A549 (cell line): Measurements from ENCODE around the gene EGFL8.

ENCODE experiments used
- EHF ChIP-seq: fragments of 250-450 bp; sonication (Bioruptor Pico); IDR thresholded peaks from 2 replicates; pipeline ENCODE4 v1.5.0; 2020; ENCODE audit warnings: mild to moderate bottlenecking
- EHMT2 ChIP-seq: fragments of 200-600 bp; sonication (generic); IDR thresholded peaks from 2 replicates; pipeline ENCODE4 v1.6.1; 2016; ENCODE audit warnings: antibody characterized with exemption, low read depth, mild to moderate bottlenecking, moderate library complexity
- EP300 ChIP-seq, 2 experiments: fragments of >200 bp; sonication (Bioruptor Twin); formaldehyde crosslinking; IDR thresholded peaks; 2 replicates in 1 of 2; 3 replicates in 1 of 2; pipeline ENCODE4 v1.6.1; 2016 to 2017
- JUNB ChIP-seq: fragments of >200 bp; sonication (Bioruptor Twin); formaldehyde crosslinking; IDR thresholded peaks from 2 replicates; pipeline ENCODE4 v1.6.1; 2016
- MAFK ChIP-seq: fragments of 450-650 bp; IDR thresholded peaks from 2 replicates; pipeline ENCODE4 v1.6.1; 2014; ENCODE audit not compliant: partially characterized antibody
- MYC ChIP-seq: IDR thresholded peaks from 2 replicates; pipeline ENCODE4 v1.6.1; 2012; ENCODE audit warnings: mild to moderate bottlenecking, inconsistent platforms, low read length, improper control_type of control experiment, borderline replicate concordance
- TF ChIP-seq, protein P1 (sequence below): fragments of 150-350 bp; IDR thresholded peaks from 2 replicates; pipeline ENCODE4 v1.6.1; 2014; ENCODE audit warnings: low read depth, mild to moderate bottlenecking, low read length
- TF ChIP-seq, protein P2 (sequence below): fragments of >200 bp; sonication (Bioruptor Twin); formaldehyde crosslinking; IDR thresholded peaks from 3 replicates; pipeline ENCODE4 v1.5.1; 2016
- TF ChIP-seq, protein P3 (sequence below): fragments of 450-650 bp; IDR thresholded peaks from 2 replicates; pipeline ENCODE4 v1.6.1; 2014; ENCODE audit warnings: antibody characterized with exemption

DNA sequence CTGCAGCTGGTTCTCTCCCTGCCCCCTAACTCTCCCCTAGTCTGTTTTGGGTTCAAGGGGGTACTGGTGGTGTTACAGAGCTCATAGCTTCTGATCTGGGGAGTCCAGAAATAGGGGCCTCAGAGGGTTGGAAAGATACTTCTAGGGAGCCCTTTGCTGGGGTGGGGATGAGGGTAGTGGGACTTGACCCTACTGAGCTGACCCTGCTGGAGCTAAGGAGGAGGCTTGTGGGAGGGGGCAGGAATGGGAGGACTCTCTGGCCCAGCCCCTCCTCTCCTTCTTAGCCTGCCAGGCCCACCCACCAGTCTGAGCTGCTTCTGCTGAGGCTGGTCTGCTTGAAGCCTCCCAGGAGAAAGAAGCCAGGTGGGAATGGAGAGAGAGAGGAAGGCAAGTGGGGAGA lies at the start of gene EGFL8:
- TF ChIP-seq, protein P1, sequence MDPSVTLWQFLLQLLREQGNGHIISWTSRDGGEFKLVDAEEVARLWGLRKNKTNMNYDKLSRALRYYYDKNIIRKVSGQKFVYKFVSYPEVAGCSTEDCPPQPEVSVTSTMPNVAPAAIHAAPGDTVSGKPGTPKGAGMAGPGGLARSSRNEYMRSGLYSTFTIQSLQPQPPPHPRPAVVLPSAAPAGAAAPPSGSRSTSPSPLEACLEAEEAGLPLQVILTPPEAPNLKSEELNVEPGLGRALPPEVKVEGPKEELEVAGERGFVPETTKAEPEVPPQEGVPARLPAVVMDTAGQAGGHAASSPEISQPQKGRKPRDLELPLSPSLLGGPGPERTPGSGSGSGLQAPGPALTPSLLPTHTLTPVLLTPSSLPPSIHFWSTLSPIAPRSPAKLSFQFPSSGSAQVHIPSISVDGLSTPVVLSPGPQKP, result no peak
- TF ChIP-seq EP300 (IDR thresholded peaks at IDR 0.05) (no peak), EHMT2 (no peak), MYC (no peak), JUNB (no peak), MAFK (no peak), EHF (CRISPR knock-in tag) (no peak)
- TF ChIP-seq, protein P2, sequence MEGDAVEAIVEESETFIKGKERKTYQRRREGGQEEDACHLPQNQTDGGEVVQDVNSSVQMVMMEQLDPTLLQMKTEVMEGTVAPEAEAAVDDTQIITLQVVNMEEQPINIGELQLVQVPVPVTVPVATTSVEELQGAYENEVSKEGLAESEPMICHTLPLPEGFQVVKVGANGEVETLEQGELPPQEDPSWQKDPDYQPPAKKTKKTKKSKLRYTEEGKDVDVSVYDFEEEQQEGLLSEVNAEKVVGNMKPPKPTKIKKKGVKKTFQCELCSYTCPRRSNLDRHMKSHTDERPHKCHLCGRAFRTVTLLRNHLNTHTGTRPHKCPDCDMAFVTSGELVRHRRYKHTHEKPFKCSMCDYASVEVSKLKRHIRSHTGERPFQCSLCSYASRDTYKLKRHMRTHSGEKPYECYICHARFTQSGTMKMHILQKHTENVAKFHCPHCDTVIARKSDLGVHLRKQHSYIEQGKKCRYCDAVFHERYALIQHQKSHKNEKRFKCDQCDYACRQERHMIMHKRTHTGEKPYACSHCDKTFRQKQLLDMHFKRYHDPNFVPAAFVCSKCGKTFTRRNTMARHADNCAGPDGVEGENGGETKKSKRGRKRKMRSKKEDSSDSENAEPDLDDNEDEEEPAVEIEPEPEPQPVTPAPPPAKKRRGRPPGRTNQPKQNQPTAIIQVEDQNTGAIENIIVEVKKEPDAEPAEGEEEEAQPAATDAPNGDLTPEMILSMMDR, result no peak
- TF ChIP-seq, protein P3, sequence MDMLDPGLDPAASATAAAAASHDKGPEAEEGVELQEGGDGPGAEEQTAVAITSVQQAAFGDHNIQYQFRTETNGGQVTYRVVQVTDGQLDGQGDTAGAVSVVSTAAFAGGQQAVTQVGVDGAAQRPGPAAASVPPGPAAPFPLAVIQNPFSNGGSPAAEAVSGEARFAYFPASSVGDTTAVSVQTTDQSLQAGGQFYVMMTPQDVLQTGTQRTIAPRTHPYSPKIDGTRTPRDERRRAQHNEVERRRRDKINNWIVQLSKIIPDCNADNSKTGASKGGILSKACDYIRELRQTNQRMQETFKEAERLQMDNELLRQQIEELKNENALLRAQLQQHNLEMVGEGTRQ, result no peak
